SKM-1 treated with dmso at 0.1 percent for 144 hours (cell line): Measurements from ENCODE around the gene MRPS22.
A peak's percentile ranks its signal among the peaks of the same experiment; 100 is the strongest.

Source experiments
- DNase-seq: peaks from one replicate; lab custom pipeline; 2025; ENCODE audit not compliant: unreplicated experiment; lab: John Stamatoyannopoulos, UW

Gene MRPS22

DNA sequence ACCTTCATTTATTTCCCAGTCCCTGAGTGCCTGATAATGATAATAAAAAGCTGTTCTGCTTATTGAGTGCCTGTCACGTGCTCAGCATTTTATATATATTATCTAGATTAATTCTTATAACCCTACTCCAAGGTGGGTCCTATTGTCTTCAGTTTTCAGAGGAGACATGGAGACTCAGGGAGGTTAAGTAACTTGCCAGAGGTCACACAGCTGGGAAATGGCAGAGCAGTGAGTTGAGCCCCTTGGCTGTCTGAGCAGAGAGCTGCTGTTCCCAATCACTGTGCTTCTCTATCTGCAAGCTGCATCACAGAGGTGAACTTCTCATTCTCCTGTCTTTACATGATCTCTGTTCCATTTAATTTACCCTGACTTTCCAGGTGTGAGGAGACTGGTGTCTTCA, 32.3 kb upstream of the MRPS22 start:
- no peak for DNase-seq

GRCh38 chr3:139312416-139312815, 31.4 kb upstream of the MRPS22 start:
- DNase-seq = no peak

GRCh38 chr3:139312959-139313358, 30.9 kb upstream of the MRPS22 start:
- no peak for DNase-seq

DNA sequence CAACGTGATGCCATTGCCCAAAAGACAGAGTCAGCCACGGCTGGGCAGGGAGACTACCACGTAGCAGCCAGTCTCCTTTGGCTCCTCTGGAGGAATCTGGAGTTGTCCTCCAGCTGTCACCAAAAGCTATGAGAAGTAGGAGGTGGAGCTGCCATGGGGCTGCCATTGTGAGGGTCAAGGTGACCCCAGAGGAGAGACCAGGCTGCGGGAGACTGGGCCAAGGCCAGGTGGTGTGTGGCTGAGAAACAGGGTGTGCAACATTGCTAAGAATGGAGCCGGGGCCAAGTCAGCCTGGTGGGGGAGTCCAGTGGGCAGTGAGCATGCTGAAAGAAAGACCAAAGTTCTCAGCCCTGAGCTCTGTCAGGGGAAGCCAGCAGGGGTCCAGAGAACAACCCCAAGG, 29.9 kb upstream of the MRPS22 start:
- DNase-seq = no peak

DNA sequence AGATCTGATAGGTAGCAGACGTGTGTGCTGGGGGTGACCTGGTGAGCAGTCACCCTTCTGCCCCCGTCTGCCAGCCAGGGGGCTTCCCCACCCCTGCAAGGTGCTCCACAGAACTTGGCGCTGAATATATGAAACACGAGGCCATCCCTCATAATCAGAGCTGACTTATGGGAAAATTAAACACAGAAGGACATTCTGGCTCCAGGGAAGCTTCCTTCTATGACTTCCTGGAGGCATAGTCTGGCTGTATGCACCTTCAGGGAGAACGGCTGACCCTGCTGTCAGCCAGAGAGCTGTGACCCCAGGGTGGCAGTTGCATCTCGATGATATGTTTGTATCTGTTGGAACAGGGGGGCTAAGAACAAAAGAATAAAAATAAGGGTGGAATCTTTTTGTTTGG, 26.6 kb upstream of the MRPS22 start:
- DNase-seq = no peak

- no peak for DNase-seq
These were observed 26.0 kb upstream of the MRPS22 start for GRCh38 chr3:139317660-139318430.

GRCh38 chr3:139318431-139318816, 25.4 kb upstream of the MRPS22 start:
- DNase-seq = no peak

DNA sequence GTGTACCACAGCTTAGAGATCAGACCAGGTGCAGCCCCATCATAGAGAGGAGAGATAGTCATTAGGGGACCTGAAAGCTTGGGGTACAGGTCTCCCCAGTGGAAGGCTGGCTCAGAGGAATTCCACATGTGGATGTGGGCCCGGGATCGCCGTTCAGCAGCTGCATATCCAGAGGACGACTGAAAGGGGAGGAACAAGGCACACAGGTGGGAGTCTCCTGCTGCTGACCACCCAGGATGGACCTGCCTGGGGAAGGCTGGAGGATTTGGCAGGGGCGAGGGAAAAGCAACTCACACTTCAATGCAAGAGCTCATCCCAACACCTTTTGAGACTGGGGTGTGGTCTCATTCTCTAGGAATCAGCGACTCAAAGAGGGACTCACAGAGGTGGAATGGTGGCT, 25.0 kb upstream of the MRPS22 start:
- no peak for DNase-seq

- DNase-seq = peak; percentile 31
These were observed 24.1 kb upstream of the MRPS22 start for GRCh38 chr3:139319428-139320402.

- DNase-seq = no peak
These were observed 23.1 kb upstream of the MRPS22 start for GRCh38 chr3:139320551-139321309.

- DNase-seq = no peak
These were observed 21.5 kb upstream of the MRPS22 start for GRCh38 chr3:139322346-139322745.

GRCh38 chr3:139323146-139323545, 20.7 kb upstream of the MRPS22 start:
- DNase-seq = no peak

GRCh38 chr3:139324456-139324855, 19.4 kb upstream of the MRPS22 start:
- no peak for DNase-seq

GRCh38 chr3:139325551-139325950, 18.3 kb upstream of the MRPS22 start:
- no peak for DNase-seq

DNA sequence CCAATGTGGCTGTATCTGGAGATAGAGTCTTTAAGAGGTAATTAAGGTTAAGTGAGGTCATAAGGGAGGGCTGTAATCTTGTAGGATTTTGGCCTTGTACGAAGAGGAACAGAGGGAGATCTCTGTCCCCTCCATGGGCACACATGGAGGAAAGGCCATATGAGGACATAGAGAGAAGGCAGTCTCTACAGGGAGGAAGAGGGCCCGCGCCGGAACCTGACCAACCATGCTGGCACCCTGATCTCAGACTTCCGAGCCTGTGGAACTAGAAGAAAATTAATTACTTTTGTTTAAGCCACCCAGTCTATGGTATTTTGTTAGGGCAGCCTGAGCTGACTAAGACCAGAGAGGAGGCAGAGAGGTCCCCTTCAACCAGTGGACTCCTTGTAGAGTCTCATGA, 17.7 kb upstream of the MRPS22 start:
- no peak for DNase-seq

GRCh38 chr3:139326707-139327106, 17.1 kb upstream of the MRPS22 start:
- no peak for DNase-seq

- DNase-seq = no peak
These were observed 16.6 kb upstream of the MRPS22 start for GRCh38 chr3:139327231-139327630.

DNA sequence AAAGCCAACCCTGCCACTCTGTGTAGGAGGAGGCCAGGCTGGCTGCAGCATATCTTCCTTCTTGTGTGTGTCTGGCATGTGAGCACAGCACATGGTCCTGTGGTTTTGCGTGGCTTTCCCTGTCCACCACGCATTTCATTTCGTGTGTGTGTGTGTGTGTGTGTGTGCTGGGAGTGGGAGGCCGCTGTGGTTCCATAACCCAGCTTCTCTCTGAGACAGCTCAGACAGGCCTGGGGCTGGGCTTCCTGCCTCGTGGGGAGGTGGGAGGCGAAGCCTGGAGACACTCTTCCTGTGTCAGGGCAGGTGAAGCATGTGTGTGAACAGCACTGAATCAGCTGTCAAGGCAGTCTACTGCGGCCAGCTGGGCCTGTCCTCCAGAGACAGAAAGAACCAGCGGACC, 16.0 kb upstream of the MRPS22 start:
- DNase-seq = no peak

GRCh38 chr3:139328356-139328755, 15.5 kb upstream of the MRPS22 start:
- DNase-seq = no peak

DNA sequence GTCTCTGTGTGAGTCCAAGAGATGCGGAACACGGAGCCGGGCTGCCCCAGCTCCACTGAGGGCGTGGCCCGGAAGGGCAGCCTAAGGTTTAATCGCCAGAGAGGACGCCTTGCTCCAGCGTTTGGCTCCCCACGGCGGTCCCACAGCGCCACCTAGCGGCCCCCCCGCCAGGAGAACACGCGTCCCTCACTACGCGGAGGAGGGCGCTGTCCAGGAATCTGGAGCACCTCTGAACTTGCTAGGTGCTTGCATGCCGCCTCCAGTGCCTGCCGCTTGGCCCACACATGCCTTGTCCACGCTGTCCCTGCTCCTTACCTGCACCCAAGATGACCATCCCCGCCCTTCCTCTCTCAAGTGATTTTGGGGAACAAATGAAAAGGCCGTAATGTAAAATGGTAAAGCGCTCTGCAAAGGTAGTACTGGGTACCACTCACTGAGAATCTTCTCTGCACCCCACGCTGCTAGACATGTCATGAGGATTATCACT, 14.4 kb upstream of the MRPS22 start:
- peak; percentile 82 for DNase-seq

DNA sequence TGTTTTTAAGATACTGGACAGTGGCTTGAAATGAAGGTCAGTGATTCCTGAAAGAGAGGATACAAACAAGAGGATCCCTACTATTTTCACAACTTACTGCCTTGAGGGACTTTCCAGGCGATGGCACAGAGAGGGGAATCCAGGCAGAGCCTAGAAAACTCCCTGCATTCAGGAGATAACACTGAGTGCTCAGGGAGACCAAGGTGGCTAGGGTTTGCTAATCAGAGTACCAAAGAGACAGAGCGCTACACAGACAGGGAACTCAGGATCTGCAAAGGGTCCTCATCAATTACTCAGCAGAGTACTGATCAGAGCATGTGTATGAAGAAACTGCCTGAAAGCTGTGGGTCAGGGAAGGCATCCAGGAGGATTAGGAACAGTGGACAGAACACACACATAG, 11.7 kb upstream of the MRPS22 start:
- no peak for DNase-seq
